Measurements from ENCODE around the gene STARD10.

GRCh38 chr11:72718101-72718501, 75.7 kb downstream of the STARD10 start:
- TF ChIP-seq CTCF (IDR thresholded peaks at IDR 0.05) (no peak), POLR2A (IDR thresholded peaks at IDR 0.05) (no peak), EP300 (IDR thresholded peaks at IDR 0.05) (no peak)
